ENCODE data around the gene RNF208. TPM values are rescaled to one million over a fixed set of nuclear protein-coding genes. Genes with fewer than 3 reads are reported as not detected.

The RNF208 gene
- total and polyA plus RNA-seq, 2 of the 4 experiments (the other 2 are of a cell fraction): 1.2 TPM; not detected in 1

DNA sequence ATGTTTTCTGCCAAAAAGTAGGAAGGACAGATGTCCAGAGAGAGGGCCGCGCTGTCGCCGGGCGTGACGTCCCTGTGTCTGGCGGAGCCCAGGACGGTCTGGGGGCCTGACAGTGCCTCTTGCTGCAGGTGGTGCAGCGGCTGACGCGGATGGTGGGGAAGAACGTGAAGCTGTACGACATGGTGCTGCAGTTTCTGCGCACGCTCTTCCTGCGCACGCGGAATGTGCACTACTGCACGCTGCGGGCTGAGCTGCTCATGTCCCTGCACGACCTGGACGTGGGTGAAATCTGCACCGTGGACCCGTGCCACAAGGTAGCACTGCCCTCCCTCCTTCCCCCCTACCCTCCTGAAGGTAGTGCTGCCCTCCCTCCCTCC is 40.9 kb upstream of the RNF208 start:
- Histone ChIP-seq H3K27me3 (ENCODE audit: control insufficient read depth, insufficient read depth, low read length) (no peaks in the 10 kb centered on the region), H2AK5ac (ENCODE audit: low read depth, low read length) (no peak overlapping the region; the same call in 1 of the 2 replicates), H3K4me1 (ENCODE audit: control insufficient read depth, insufficient read depth, low read length) (no peaks in the 10 kb centered on the region), H4K20me1 (ENCODE audit: insufficient read depth, low read length) (peaks cover 7% of the 10 kb centered on the region), H4K8ac (ENCODE audit: low read depth in 2 of 2, low read length in 2 of 2) (no peak overlapping the region), H2AK9ac (replicated peaks; ENCODE audit: low read depth, low read length, poor library complexity) (no peak overlapping the region), H2BK120ac (ENCODE audit: low read depth, low read length) (no peak overlapping the region), H3K23ac (ENCODE audit: low read depth, low read length) (no peak overlapping the region), H3K4me3 (ENCODE audit: insufficient read depth, low read depth, low read length) (no peak overlapping the region), H2BK20ac (ENCODE audit: low read depth, low read length) (no peak overlapping the region), H3K56ac (ENCODE audit: extremely low read depth, insufficient read depth, low read length) (no peak overlapping the region), H3K4ac (ENCODE audit: low read depth, low read length) (no peak overlapping the region), H3K36me3 (ENCODE audit: control insufficient read depth, insufficient read depth, low read length) (peaks cover 53% of the 10 kb centered on the region), H3K79me1 (ENCODE audit: low read depth in 1 of 2, low read length in 2 of 2) (peaks cover 10 to 40% of the 10 kb centered on the region in 2 experiments), H3K18ac (ENCODE audit: low read depth, low read length) (no peak overlapping the region), H3K27ac (ENCODE audit: insufficient read depth, low read length) (no peak overlapping the region), H4K5ac (ENCODE audit: low read depth, low read length) (no peak overlapping the region), H2AFZ (replicated peaks; ENCODE audit: low read length, poor library complexity) (no peak overlapping the region), H3K9me3 (ENCODE audit: control insufficient read depth, insufficient read depth, low read length) (no peaks in the 10 kb centered on the region), H3K14ac (replicated peaks; ENCODE audit: low read depth, low read length) (no peak overlapping the region), H2BK15ac (ENCODE audit: low read depth, low read length) (no peak overlapping the region), H2BK5ac (ENCODE audit: low read depth, low read length, poor library complexity, severe bottlenecking) (no peak overlapping the region), H4K91ac (ENCODE audit: insufficient read depth, low read depth, low read length) (no peak overlapping the region), H3K9ac (ENCODE audit: low read depth, low read length) (no peak overlapping the region), H3K9me1 (ENCODE audit: insufficient read depth, low read length) (no peaks in the 10 kb centered on the region), H3K4me2 (ENCODE audit: low read depth, low read length) (no peak overlapping the region)
- no TSS peak for BruUV-seq (replicated peaks)
- in situ Hi-C loops (cut with MboI; ENCODE audit: low sequenced_read_pairs) (no loop called here), dilution Hi-C loops (cut with HindIII; ENCODE audit: low sequenced_read_pairs, unreplicated experiment) (no loop called here), intact Hi-C loops (cut with micrococcal nuclease) (no loop called here)
- TF ChIP-seq, protein P1, sequence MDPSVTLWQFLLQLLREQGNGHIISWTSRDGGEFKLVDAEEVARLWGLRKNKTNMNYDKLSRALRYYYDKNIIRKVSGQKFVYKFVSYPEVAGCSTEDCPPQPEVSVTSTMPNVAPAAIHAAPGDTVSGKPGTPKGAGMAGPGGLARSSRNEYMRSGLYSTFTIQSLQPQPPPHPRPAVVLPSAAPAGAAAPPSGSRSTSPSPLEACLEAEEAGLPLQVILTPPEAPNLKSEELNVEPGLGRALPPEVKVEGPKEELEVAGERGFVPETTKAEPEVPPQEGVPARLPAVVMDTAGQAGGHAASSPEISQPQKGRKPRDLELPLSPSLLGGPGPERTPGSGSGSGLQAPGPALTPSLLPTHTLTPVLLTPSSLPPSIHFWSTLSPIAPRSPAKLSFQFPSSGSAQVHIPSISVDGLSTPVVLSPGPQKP (IDR thresholded peaks at IDR 0.05; ENCODE audit: borderline replicate concordance, low read depth, low read length): no peak
- TF ChIP-seq MXI1 (IDR thresholded peaks at IDR 0.05; ENCODE audit: borderline replicate concordance, low read depth, low read length) (no peak), RAD21 (IDR thresholded peaks at IDR 0.05; ENCODE audit: low read length) (no peak), BHLHE40 (IDR thresholded peaks at IDR 0.05; ENCODE audit: low read depth, low read length) (no peak), MAZ (IDR thresholded peaks at IDR 0.05; ENCODE audit: borderline replicate concordance, low read depth, low read length) (no peak)
- TF ChIP-seq, protein P2, sequence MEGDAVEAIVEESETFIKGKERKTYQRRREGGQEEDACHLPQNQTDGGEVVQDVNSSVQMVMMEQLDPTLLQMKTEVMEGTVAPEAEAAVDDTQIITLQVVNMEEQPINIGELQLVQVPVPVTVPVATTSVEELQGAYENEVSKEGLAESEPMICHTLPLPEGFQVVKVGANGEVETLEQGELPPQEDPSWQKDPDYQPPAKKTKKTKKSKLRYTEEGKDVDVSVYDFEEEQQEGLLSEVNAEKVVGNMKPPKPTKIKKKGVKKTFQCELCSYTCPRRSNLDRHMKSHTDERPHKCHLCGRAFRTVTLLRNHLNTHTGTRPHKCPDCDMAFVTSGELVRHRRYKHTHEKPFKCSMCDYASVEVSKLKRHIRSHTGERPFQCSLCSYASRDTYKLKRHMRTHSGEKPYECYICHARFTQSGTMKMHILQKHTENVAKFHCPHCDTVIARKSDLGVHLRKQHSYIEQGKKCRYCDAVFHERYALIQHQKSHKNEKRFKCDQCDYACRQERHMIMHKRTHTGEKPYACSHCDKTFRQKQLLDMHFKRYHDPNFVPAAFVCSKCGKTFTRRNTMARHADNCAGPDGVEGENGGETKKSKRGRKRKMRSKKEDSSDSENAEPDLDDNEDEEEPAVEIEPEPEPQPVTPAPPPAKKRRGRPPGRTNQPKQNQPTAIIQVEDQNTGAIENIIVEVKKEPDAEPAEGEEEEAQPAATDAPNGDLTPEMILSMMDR (conservative IDR thresholded peaks at IDR 0.05; ENCODE audit: low read depth, low read length): no peak
- POLR2A ChIA-PET (ENCODE audit: unreplicated experiment): no interaction called here
- WGBS, 2 experiments (ENCODE audit: extremely low coverage in 2 of 2, insufficient read length in 1 of 2): 96% methylated on average over 20 of the region's 24 CpGs; no CpG with 5 or more reads in 1 of the 2 experiments
- DNase-seq: no peak
- CTCF ChIA-PET: no interaction called here
- ATAC-seq (ENCODE audit: low read depth): no peak
